Prostate gland (tissue), 2 donors: ENCODE results near the gene CELF1. TPM values are rescaled to one million over a fixed set of nuclear protein-coding genes. Genes with fewer than 3 reads are reported as not detected.

Source experiments
- DNase-seq: peaks from one replicate; pipeline ENCODE4 v3.0.0-alpha.2; 2019; ENCODE audit warnings: low spot score
- H3K27ac ChIP-seq, 2 donors: fragments of 200-600 bp; sonication (generic); 2 replicates each; pipeline ENCODE4 v1.5.1; 2017 to 2019
- H3K27me3 ChIP-seq: fragments of 200-600 bp; sonication (generic); replicated peaks from 2 replicates; pipeline ENCODE4 v1.5.1; 2019; ENCODE audit not compliant: insufficient read depth
- H3K36me3 ChIP-seq, 2 donors: fragments of 200-600 bp; sonication (generic); 1 replicate in 1 of 2; 2 replicates in 1 of 2; pipeline versions ENCODE4 v1.5.1 to v1.8.1; 2017 to 2019
- H3K4me1 ChIP-seq: fragments of 200-600 bp; sonication (generic); replicated peaks from 2 replicates; pipeline ENCODE4 v1.5.1; 2019
- H3K4me3 ChIP-seq, 2 donors: fragments of 200-600 bp; sonication (generic); 2 replicates each; pipeline ENCODE4 v1.5.1; 2017 to 2019
- H3K9me3 ChIP-seq: fragments of 200-600 bp; sonication (generic); 2 replicates; pipeline ENCODE4 v1.5.1; 2017
- CTCF ChIP-seq, 4 experiments: fragments of 200-600 bp in 2 of 4; fragments of 450-650 bp in 2 of 4; sonication (generic) in 2 of 4; IDR thresholded peaks; 1 replicate in 3 of 4; 2 replicates in 1 of 4; pipeline ENCODE4 v1.5.1; 2016 to 2019; ENCODE audit warnings: antibody characterized with exemption in 4 of 4, mild to moderate bottlenecking in 2 of 4, moderate library complexity in 2 of 4
- POLR2A ChIP-seq: fragments of 450-650 bp; IDR thresholded peaks from one replicate; pipeline ENCODE4 v1.6.1; 2016; ENCODE audit warnings: antibody characterized with exemption, mild to moderate bottlenecking
- POLR2AphosphoS5 ChIP-seq: sonication (generic); formaldehyde crosslinking; IDR thresholded peaks from one replicate; pipeline ENCODE4 v1.6.1; 2017; ENCODE audit warnings: antibody characterized with exemption
- WGBS: methylation state at CpG from one replicate; pipeline ENCODE4 v1.1.5; 2018; 5-methylcytosine and 5-hydroxymethylcytosine counted together
- intact Hi-C: fragments of 100-400 bp; cut with DNase I; formaldehyde crosslinking; loops from one replicate; pipeline ENCODE4 v1.14.2; 2022
- total RNA-seq, 2 donors: library from RNA; depleted of rRNA; stranded (reverse); fragments of >200 nt; gene quantifications; one replicate each; pipeline ENCODE4 v1.1.0, GENCODE V29; 2016

Gene CELF1
- total RNA-seq, 2 donors from 2014 or later: 68.9 to 134 TPM

GRCh38 chr11:47447906-47448305 is 105.0 kb downstream of the CELF1 start:
- no peak for TF ChIP-seq CTCF (IDR thresholded peaks at IDR 0.05)
- no peak for TF ChIP-seq POLR2A
- no peak for TF ChIP-seq POLR2AphosphoS5
- no peaks in the 10 kb centered on the region for H3K27me3 ChIP-seq
- no peaks in the 10 kb centered on the region for H3K4me1 ChIP-seq
- intact Hi-C loops: no loop called here
- no peak overlapping the region for H3K4me3 ChIP-seq
- no peaks in the 10 kb centered on the region for H3K9me3 ChIP-seq
- H3K27ac ChIP-seq: no peak overlapping the region
- no peaks in the 10 kb centered on the region for H3K36me3 ChIP-seq
- DNase-seq: no peak
- 95% methylated on average over 12 of the region's 12 CpGs for WGBS

GRCh38 chr11:47446833-47447232 is 106.1 kb downstream of the CELF1 start:
- intact Hi-C loops: no loop called here
- DNase-seq: no peak
- no peaks in the 10 kb centered on the region for H3K9me3 ChIP-seq
- H3K27me3 ChIP-seq: no peaks in the 10 kb centered on the region
- H3K4me1 ChIP-seq: no peaks in the 10 kb centered on the region
- no peak for TF ChIP-seq CTCF (IDR thresholded peaks at IDR 0.05)
- no peak for TF ChIP-seq POLR2AphosphoS5
- TF ChIP-seq POLR2A: no peak
- H3K27ac ChIP-seq: no peak overlapping the region
- WGBS: 94% methylated on average over 9 of the region's 9 CpGs
- H3K4me3 ChIP-seq: no peak overlapping the region
- H3K36me3 ChIP-seq: no peaks in the 10 kb centered on the region

GRCh38 chr11:47445840-47446239 is 107.1 kb downstream of the CELF1 start:
- Histone ChIP-seq H3K36me3 (no peaks in the 10 kb centered on the region), H3K27ac (no peak overlapping the region), H3K9me3 (no peaks in the 10 kb centered on the region), H3K4me1 (no peaks in the 10 kb centered on the region), H3K4me3 (no peak overlapping the region), H3K27me3 (no peaks in the 10 kb centered on the region)
- intact Hi-C loops: no loop called here
- no peak for DNase-seq
- 92% methylated on average over 4 of the region's 4 CpGs for WGBS
- TF ChIP-seq POLR2AphosphoS5 (no peak), POLR2A (no peak), CTCF (IDR thresholded peaks at IDR 0.05) (no peak)

GRCh38 chr11:47443817-47444216 is 109.1 kb downstream of the CELF1 start:
- Histone ChIP-seq H3K27me3 (no peaks in the 10 kb centered on the region), H3K4me3 (no peak overlapping the region), H3K27ac (no peak overlapping the region), H3K4me1 (no peaks in the 10 kb centered on the region), H3K36me3 (no peaks in the 10 kb centered on the region), H3K9me3 (no peaks in the 10 kb centered on the region)
- intact Hi-C loops: no loop called here
- TF ChIP-seq CTCF (IDR thresholded peaks at IDR 0.05) (no peak), POLR2A (no peak), POLR2AphosphoS5 (no peak)
- 84% methylated on average over 3 of the region's 3 CpGs for WGBS
- no peak for DNase-seq

DNA sequence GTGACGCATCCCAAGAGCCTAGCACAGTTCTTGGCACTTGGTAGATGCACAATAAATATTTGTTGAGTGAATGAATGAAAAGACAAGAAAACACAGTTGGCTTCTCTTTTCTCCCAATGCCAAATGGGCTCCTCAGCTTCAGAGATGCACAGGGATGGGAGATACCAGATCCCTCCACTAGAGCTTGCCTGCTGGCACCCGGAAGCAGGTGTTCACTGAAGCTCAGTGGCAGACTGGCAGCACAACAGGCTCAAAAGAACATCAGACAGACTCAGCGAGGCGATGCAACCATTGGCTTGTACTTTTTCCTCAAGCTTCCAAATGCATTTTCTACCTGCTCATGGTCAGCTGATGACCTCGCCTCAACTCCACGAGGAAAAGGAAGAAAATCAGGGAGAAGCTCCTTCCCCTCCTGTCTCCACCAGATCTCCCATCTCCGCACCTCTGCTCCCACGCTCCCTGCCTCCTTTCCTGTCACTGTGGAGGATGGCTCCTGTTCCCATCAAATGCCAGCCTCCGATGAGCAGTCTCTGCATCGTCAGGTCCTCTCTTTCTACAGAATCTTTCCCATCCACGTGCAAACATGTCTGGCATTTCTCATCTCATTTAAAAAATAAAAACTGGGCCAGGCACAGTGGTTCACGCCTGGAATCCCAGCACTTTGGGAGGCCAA is 109.8 kb downstream of the CELF1 start:
- Histone ChIP-seq H3K4me3 (no peak overlapping the region), H3K27me3 (no peaks in the 10 kb centered on the region), H3K36me3 (no peaks in the 10 kb centered on the region), H3K9me3 (no peaks in the 10 kb centered on the region), H3K27ac (no peak overlapping the region), H3K4me1 (no peaks in the 10 kb centered on the region)
- no peak for TF ChIP-seq POLR2A
- no peak for TF ChIP-seq CTCF (IDR thresholded peaks at IDR 0.05)
- TF ChIP-seq POLR2AphosphoS5: no peak
- WGBS: 86% methylated on average over 12 of the region's 12 CpGs
- DNase-seq: no peak
- intact Hi-C loops: no loop called here
